Stimulated activated CD8-positive, alpha-beta memory T cell treated with anti-CD3 and anti-CD28 coated beads, Interleukin-4, amount 100 ng/mL, for 24 hours (primary cell): ENCODE data around the gene APLP1.
A peak's percentile ranks its signal among the peaks of the same experiment; 100 is the strongest.
"Not testable (repeated sequence)": the region's sequence is repeated elsewhere in the genome, so short reads cannot be mapped to it uniquely, and the experiment has no call there.

Experiments used
- DNase-seq: peaks from one replicate; pipeline ENCODE4 v3.0.0-alpha.2; 2020; ENCODE audit warnings: low read depth

Gene APLP1

GRCh38 chr19:35852029-35852780 is 16.2 kb upstream of the APLP1 start, which contains the start of gene NPHS1:
TSS of gene NPHS1 (minus strand) at chr19:35852504. CDS start at chr19:35851837, 667 bp downstream.
- no peak for DNase-seq

- DNase-seq, result no peak
These were observed 15.2 kb upstream of the APLP1 start for GRCh38 chr19:35853038-35853756.

DNA sequence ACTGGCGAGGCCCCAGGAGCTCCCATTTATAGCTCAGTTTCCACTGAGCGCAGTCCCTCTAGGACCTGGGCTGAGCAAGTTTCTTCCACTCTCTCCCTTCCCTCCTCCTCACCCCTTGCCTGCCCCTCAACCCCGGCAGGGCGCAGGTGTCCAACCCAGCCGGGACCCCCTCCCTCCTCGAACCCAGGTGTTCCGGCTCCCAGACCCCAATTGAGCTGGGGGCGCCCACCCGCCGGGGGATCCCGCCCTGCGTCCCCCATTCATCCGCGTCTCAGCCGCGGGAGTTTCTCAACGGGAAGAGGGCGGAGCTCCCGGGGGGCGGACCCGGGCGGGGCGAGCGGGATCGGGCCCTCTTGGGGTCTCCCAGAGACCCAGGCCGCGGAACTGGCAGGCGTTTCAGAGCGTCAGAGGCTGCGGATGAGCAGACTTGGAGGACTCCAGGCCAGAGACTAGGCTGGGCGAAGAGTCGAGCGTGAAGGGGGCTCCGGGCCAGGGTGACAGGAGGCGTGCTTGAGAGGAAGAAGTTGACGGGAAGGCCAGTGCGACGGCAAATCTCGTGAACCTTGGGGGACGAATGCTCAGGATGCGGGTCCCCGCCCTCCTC is 11.7 kb upstream of the APLP1 start, which contains the start of gene KIRREL2:
Gene KIRREL2, plus strand, starts transcription at position 366 of the 604 bp plus-strand sequence. Its CDS starts 209 bp downstream, at position 575.
- DNase-seq, result no peak

DNA sequence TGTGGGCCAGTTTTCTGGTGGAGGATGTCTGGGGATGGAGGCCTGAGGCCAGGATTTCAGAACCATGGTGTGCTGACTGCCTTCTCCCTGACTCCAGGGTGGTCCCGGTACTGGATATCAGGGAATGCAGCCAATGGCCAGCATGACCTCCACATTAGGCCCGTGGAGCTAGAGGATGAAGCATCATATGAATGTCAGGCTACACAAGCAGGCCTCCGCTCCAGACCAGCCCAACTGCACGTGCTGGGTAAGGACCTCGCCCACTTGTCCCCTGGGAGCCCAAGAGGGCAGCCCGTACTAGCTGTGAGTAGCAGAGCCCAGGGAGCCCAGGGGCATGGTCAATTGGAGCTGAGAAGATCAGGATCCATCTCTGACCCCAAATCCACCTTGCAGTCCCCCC is 10.1 kb upstream of the APLP1 start:
- DNase-seq, result no peak

GRCh38 chr19:35859414-35859813 is 9.0 kb upstream of the APLP1 start:
- DNase-seq, result no peak

DNA sequence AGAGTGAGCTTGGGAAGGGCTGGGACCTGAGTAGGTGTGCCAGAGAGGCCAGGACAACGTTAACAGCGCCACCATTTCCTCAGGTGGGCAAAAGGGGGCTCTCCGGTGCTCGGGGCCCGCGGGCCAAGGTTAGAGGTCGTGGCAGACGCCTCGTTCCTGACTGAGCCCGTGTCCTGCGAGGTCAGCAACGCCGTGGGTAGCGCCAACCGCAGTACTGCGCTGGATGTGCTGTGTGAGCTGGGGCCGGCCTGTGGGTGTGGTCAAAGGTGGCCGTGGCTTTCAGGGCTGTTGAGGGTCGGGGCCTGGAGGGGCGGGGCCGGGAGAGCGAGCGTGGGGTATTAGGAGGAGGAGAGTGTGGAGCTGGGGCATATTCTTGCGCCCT is 7.9 kb upstream of the APLP1 start:
- no peak for DNase-seq

DNA sequence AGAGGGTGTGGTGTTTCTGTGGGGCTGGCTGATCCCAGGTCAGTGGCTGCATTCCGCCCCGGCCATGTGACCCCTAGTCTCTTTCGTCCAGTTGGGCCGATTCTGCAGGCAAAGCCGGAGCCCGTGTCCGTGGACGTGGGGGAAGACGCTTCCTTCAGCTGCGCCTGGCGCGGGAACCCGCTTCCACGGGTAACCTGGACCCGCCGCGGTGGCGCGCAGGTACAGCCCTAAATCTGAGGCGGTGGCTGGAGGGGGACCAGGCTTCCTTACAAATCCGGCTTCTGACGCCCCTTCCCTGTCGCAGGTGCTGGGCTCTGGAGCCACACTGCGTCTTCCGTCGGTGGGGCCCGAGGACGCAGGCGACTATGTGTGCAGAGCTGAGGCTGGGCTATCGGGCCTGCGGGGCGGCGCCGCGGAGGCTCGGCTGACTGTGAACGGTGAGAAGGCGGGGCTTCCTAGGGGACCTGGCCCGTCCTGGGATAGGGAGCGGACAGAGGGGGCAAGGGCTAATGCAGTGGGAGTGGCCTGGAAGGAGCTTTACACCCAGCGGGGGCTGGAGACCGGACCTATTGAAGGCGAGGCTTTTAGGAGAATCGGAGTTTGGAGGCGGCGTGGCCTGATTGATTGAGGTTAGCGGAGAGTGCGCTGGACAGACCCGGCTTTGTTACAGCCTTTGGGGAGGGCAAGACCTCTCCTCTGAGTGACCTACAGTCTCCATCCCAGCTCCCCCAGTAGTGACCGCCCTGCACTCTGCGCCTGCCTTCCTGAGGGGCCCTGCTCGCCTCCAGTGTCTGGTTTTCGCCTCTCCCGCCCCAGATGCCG is 7.3 kb upstream of the APLP1 start:
- no peak for DNase-seq

GRCh38 chr19:35861640-35862160 is 6.7 kb upstream of the APLP1 start:
- DNase-seq, result no peak

GRCh38 chr19:35862528-35862927 is 5.8 kb upstream of the APLP1 start:
- no peak for DNase-seq

- no peak for DNase-seq
These were observed 5.4 kb upstream of the APLP1 start for GRCh38 chr19:35863018-35863417.

DNA sequence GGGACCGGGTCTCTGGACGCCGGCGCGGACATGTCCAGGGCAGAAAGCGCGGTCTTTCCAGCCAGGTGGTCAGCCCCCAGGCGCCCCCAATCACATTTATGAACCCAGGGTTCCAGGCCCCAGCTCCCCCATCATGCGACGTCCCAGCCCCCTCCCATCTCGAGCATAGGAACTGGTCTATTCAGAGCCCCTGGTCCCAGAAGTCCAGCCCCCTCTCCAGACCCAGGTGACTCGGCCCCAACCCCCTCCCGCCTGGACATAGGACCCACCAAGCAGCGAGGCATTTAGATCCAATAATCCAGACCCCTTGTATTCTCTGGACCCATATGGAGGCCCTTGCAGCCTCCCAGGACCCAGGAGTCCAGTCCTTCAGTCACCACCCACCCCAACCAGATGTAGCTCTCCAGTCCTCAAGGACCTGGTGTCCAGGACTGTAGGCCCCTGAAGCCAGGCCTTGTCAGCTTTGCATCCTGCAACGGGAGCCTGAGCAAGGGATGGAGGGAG is 501 bp downstream of the APLP1 start:
- DNase-seq, result no peak

DNA sequence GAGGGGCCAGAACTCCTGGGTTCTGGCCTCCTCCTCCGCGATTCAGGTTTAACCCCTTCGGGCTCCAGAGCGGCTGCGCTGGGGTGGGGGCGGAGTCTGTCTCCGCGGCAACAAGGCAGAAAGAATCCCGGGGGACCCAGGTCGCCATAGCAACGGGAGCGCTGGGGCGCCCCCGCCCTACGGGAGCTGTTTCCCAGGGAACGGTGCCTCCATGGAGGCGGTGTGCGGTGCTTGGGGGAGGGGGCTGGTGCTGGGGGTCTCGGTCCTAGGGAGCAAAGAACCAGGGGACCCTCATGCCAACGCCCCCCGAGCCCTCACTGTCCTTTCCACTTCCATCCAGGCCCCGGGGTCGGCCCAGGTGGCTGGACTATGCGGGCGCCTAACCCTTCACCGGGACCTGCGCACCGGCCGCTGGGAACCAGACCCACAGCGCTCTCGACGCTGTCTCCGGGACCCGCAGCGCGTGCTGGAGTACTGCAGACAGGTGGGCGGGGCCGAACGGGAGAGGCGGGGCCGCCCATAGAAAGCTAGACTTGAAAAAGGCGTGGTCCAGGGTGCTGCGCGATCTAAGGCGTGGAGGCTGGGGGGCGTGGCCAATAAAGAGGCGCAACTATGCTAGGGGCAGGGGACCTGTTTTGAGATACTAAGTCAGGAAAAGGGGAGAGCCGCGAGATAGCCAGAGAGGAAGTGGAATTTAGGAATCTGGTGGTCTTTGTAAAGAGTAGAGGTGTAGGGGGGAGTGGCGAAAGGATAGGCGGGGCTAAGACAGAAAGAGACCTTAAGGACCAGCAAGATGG is 1.2 kb downstream of the APLP1 start:
- peak; percentile 73 for DNase-seq

DNA sequence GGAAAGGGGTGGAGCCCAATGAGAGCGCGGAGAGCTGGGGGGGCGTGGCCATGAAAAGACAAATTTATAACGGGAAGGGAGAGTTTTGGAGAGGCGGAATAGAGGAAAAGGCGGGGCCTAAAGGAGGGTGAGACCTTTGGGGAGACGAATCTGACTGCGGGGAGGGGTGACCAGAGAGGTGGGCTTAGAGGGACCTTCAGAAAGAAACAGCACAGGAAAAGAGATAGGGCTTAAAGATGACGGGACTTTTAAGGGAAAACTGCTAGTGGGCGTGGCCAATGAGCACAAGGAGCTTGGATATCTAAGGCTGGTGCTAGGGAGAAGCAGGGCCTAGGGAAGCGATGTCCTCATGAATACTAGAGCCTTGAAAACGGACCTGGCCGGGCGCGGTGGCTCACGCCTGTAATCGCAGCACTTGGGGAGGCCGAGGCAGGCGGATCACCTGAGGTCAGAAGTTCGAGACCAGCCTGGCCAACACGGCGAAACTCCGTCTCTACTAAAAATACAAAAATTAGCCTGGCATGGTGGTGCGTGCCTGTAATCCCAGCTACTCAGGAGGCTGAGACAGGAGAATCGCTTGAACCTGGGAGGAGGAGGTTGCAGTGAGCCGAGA is 1.9 kb downstream of the APLP1 start:
- not testable (repeated sequence) for DNase-seq

- no peak for DNase-seq
These were observed 2.4 kb downstream of the APLP1 start for GRCh38 chr19:35870798-35871197.

DNA sequence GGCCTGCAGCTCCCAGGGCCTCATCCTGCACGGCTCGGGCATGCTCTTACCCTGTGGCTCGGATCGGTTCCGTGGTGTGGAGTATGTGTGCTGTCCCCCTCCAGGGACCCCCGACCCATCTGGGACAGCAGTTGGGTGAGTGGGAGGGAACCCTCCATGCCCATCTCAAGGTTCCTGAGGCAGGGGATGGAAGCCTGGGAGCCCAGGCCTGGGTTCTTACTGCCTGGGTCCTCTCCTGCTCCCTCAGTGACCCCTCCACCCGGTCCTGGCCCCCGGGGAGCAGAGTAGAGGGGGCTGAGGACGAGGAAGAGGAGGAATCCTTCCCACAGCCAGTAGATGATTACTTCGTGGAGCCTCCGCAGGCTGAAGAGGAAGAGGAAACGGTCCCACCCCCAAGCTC is 3.2 kb downstream of the APLP1 start:
- no peak for DNase-seq

- DNase-seq, result no peak
These were observed 3.8 kb downstream of the APLP1 start for GRCh38 chr19:35872180-35872579.

GRCh38 chr19:35874392-35874930 is 6.1 kb downstream of the APLP1 start:
- no peak for DNase-seq

GRCh38 chr19:35879068-35879467 is 10.7 kb downstream of the APLP1 start:
- no peak for DNase-seq

GRCh38 chr19:35879770-35880317 is 11.5 kb downstream of the APLP1 start:
- DNase-seq, result peak; percentile 74
